ENCODE data around the gene DPP9.

The DPP9 gene

DNA sequence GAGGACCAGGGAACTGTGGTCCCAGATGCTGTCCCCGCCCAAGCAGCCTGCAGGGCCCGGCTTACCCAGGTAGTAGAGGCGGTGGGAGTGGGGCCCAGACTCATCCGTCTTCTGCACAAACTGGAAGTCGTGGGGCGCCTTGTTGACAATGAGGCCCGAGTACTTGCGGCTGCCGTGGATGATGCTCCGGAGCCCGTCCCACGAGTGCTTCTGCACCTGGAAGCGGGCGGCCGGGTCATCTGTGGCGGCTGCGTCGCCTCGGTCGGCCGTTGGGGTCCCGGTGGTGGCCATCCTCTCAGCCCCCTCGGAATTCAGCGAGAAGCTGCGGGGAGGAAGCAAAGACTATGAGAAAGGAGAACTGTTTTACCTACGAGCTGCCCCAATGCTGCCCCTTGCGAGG, 9.6 kb downstream of the DPP9 start:
- H3K27me3 ChIP-seq (ENCODE audit: insufficient read depth, poor library complexity, severe bottlenecking), result no peaks in the 10 kb centered on the region
- TF ChIP-seq GABPA (IDR thresholded peaks at IDR 0.05; ENCODE audit: low read depth), result no peak
- TF ChIP-seq, protein P1, sequence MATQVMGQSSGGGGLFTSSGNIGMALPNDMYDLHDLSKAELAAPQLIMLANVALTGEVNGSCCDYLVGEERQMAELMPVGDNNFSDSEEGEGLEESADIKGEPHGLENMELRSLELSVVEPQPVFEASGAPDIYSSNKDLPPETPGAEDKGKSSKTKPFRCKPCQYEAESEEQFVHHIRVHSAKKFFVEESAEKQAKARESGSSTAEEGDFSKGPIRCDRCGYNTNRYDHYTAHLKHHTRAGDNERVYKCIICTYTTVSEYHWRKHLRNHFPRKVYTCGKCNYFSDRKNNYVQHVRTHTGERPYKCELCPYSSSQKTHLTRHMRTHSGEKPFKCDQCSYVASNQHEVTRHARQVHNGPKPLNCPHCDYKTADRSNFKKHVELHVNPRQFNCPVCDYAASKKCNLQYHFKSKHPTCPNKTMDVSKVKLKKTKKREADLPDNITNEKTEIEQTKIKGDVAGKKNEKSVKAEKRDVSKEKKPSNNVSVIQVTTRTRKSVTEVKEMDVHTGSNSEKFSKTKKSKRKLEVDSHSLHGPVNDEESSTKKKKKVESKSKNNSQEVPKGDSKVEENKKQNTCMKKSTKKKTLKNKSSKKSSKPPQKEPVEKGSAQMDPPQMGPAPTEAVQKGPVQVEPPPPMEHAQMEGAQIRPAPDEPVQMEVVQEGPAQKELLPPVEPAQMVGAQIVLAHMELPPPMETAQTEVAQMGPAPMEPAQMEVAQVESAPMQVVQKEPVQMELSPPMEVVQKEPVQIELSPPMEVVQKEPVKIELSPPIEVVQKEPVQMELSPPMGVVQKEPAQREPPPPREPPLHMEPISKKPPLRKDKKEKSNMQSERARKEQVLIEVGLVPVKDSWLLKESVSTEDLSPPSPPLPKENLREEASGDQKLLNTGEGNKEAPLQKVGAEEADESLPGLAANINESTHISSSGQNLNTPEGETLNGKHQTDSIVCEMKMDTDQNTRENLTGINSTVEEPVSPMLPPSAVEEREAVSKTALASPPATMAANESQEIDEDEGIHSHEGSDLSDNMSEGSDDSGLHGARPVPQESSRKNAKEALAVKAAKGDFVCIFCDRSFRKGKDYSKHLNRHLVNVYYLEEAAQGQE (IDR thresholded peaks at IDR 0.05; ENCODE audit: insufficient replicate concordance, low read depth), result no peak
- TF ChIP-seq, protein P2, sequence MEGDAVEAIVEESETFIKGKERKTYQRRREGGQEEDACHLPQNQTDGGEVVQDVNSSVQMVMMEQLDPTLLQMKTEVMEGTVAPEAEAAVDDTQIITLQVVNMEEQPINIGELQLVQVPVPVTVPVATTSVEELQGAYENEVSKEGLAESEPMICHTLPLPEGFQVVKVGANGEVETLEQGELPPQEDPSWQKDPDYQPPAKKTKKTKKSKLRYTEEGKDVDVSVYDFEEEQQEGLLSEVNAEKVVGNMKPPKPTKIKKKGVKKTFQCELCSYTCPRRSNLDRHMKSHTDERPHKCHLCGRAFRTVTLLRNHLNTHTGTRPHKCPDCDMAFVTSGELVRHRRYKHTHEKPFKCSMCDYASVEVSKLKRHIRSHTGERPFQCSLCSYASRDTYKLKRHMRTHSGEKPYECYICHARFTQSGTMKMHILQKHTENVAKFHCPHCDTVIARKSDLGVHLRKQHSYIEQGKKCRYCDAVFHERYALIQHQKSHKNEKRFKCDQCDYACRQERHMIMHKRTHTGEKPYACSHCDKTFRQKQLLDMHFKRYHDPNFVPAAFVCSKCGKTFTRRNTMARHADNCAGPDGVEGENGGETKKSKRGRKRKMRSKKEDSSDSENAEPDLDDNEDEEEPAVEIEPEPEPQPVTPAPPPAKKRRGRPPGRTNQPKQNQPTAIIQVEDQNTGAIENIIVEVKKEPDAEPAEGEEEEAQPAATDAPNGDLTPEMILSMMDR (IDR thresholded peaks at IDR 0.05; ENCODE audit: insufficient read depth, low read length), result no peak
- no peak for TF ChIP-seq POLR2AphosphoS5 (IDR thresholded peaks at IDR 0.05; ENCODE audit: low read depth)
- TF ChIP-seq SPI1 (IDR thresholded peaks at IDR 0.05; ENCODE audit: borderline replicate concordance, low read depth), result no peak
- H3K4me3 ChIP-seq (replicated peaks; ENCODE audit: insufficient read depth, low read length), result no peak overlapping the region
- DNase-seq (ENCODE audit: low read depth in 1 of 2, low spot score in 1 of 2), result no peak
- H3K27ac ChIP-seq (replicated peaks), result no peak overlapping the region

DNA sequence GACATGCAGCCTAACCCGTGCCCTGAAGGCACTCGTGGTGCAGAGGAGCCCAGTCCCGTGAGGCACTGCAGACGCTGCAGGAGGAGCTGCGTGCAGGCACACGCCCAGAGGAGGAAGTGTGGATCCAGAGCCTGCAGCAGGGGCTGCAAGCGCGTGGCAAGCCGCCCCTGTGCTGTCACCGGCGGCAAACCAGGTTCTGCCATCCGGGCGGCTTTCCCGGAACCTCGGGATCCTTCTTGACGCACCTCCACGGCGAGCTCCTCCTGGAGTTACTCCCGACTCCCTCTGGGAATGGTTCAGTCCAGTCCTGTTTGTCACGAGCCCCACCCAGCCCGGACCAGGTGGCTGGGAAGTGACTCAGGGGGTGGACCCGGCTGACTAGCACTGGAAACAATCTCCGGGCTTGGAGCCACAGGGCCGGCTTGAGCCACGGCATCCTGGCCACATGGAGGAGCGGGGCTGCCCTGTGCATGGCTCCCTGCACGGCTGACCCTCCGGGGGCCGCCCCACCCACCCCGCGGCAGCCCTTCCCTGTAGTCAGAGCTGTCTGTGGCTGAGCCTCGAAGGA, 10.2 kb downstream of the DPP9 start:
- no peak overlapping the region for H3K4me3 ChIP-seq (replicated peaks; ENCODE audit: insufficient read depth, low read length)
- no peak for DNase-seq (ENCODE audit: low read depth in 1 of 2, low spot score in 1 of 2)
- H3K27ac ChIP-seq (replicated peaks), result no peak overlapping the region
- TF ChIP-seq GABPA (IDR thresholded peaks at IDR 0.05; ENCODE audit: low read depth) (no peak), POLR2AphosphoS5 (IDR thresholded peaks at IDR 0.05; ENCODE audit: low read depth) (no peak), SPI1 (IDR thresholded peaks at IDR 0.05; ENCODE audit: borderline replicate concordance, low read depth) (no peak)
- TF ChIP-seq, protein P2 (IDR thresholded peaks at IDR 0.05; ENCODE audit: insufficient read depth, low read length), result no peak
- TF ChIP-seq, protein P1 (IDR thresholded peaks at IDR 0.05; ENCODE audit: insufficient replicate concordance, low read depth), result no peak
- H3K27me3 ChIP-seq (ENCODE audit: insufficient read depth, poor library complexity, severe bottlenecking), result no peaks in the 10 kb centered on the region

DNA sequence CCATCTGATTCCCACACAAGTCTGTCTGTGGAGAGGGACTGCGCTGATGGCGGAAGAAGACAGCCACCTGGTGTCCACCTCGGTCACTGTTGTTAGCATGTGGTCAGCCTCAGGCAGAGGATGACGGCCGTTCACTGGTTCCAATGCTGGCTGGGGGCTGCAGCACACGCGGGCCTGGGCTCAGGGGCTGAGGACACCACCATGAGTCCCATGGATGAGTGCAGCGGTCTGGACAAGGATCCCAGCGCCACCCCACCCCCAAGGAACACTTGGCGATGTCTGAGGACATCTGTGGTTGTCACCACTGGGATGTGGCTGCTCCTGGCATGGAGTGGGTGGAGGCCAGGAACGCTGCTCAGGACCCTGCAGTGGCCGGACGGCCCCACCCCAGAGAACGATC, 10.9 kb downstream of the DPP9 start:
- TF ChIP-seq GABPA (IDR thresholded peaks at IDR 0.05; ENCODE audit: low read depth) (no peak), POLR2AphosphoS5 (IDR thresholded peaks at IDR 0.05; ENCODE audit: low read depth) (no peak), SPI1 (IDR thresholded peaks at IDR 0.05; ENCODE audit: borderline replicate concordance, low read depth) (no peak)
- TF ChIP-seq, protein P1 (IDR thresholded peaks at IDR 0.05; ENCODE audit: insufficient replicate concordance, low read depth), result no peak
- TF ChIP-seq, protein P2 (IDR thresholded peaks at IDR 0.05; ENCODE audit: insufficient read depth, low read length), result no peak
- DNase-seq (ENCODE audit: low read depth in 1 of 2, low spot score in 1 of 2), result no peak
- no peaks in the 10 kb centered on the region for H3K27me3 ChIP-seq (ENCODE audit: insufficient read depth, poor library complexity, severe bottlenecking)
- no peak overlapping the region for H3K4me3 ChIP-seq (replicated peaks; ENCODE audit: insufficient read depth, low read length)
- no peak overlapping the region for H3K27ac ChIP-seq (replicated peaks)

Measured in HL-60 (cell line).